ENCODE measurements around the gene MBLAC1. TPM values are rescaled to one million over a fixed set of nuclear protein-coding genes. Genes with fewer than 3 reads are reported as not detected.

Gene MBLAC1
- total and polyA plus RNA-seq, 10 of the 15 experiments (the other 5 are each of a cell fraction or from before 2014, with no cell fraction given) = 0.24 to 3.2 (median 1.8) TPM; not detected in 1

- TF ChIP-seq PAX5 (IDR thresholded peaks at IDR 0.05; ENCODE audit: borderline replicate concordance, low read depth, low read length) (no peak), CREB1 (IDR thresholded peaks at IDR 0.05; ENCODE audit: low read depth) (no peak), ZNF592 (IDR thresholded peaks at IDR 0.05) (no peak), ZNF384 (IDR thresholded peaks at IDR 0.05; ENCODE audit: borderline replicate concordance, low read depth, low read length) (no peak), STAT1 (conservative IDR thresholded peaks at IDR 0.05) (no peak), RBBP5 (conservative IDR thresholded peaks at IDR 0.05) (no peak), MYC (IDR thresholded peaks at IDR 0.05; ENCODE audit: insufficient read depth, insufficient read length, insufficient replicate concordance, low read length, severe bottlenecking) (no peak), ATF2 (IDR thresholded peaks at IDR 0.05; ENCODE audit: low read length) (no peak), NBN (IDR thresholded peaks at IDR 0.05) (no peak), ELK1 (IDR thresholded peaks at IDR 0.05; ENCODE audit: low read depth, low read length) (no peak), HDAC6 (IDR thresholded peaks at IDR 0.05; ENCODE audit: unreplicated experiment) (no peak), ZZZ3 (IDR thresholded peaks at IDR 0.05; ENCODE audit: control insufficient read depth, insufficient read length, low read depth) (no peak), ESRRA (IDR thresholded peaks at IDR 0.05; ENCODE audit: low read length) (no peak), TBL1XR1 (IDR thresholded peaks at IDR 0.05; ENCODE audit: low read depth, low read length) (no peak), BHLHE40 (IDR thresholded peaks at IDR 0.05; ENCODE audit: borderline replicate concordance in 1 of 2, low read depth in 2 of 2, low read length in 1 of 2) (no peak)
Observed at GRCh38 chr7:100174582-100174981, 47.8 kb downstream of the MBLAC1 start (continued).

All from GM12878 (cell line).